Glutamatergic neuron (in vitro differentiated cells): ENCODE data around the gene PEX1. TPM values are rescaled to one million over a fixed set of nuclear protein-coding genes. Genes with fewer than 3 reads are reported as not detected.
A peak's percentile ranks its signal among the peaks of the same experiment; 100 is the strongest.

Experiments used
- DNase-seq: peaks from one replicate; pipeline ENCODE4 v3.0.0; 2022
- H3K27ac Mint-ChIP-seq: one replicate; pipeline ENCODE4 v1.8.0; 2020; ENCODE audit warnings: mild to moderate bottlenecking, mixed read lengths, inconsistent platforms; ENCODE audit not compliant: unreplicated experiment
- H3K27me3 Mint-ChIP-seq: one replicate; pipeline ENCODE4 v1.8.0; 2020; ENCODE audit warnings: mild to moderate bottlenecking, moderate library complexity, mixed read lengths, inconsistent platforms; ENCODE audit not compliant: unreplicated experiment
- H3K36me3 Mint-ChIP-seq: one replicate; pipeline ENCODE4 v1.8.0; 2020; ENCODE audit warnings: mild to moderate bottlenecking, mixed read lengths, inconsistent platforms; ENCODE audit not compliant: unreplicated experiment
- H3K4me1 Mint-ChIP-seq: one replicate; pipeline ENCODE4 v1.8.0; 2020; ENCODE audit warnings: mild to moderate bottlenecking, low read depth, mixed read lengths, inconsistent platforms; ENCODE audit not compliant: unreplicated experiment
- H3K4me3 Mint-ChIP-seq: one replicate; pipeline ENCODE4 v1.8.0; 2020; ENCODE audit warnings: mild to moderate bottlenecking, mixed read lengths, inconsistent platforms; ENCODE audit not compliant: unreplicated experiment
- H3K9me3 Mint-ChIP-seq: one replicate; pipeline ENCODE4 v1.8.0; 2020; ENCODE audit warnings: mild to moderate bottlenecking, moderate library complexity, mixed read lengths, inconsistent platforms; ENCODE audit not compliant: unreplicated experiment
- long read RNA-seq: library from polyadenylated mRNA; unstranded; transcript quantifications from one replicate; pipeline ENCODE4 v2.0.0, GENCODE V29; 2020; ENCODE audit not compliant: unreplicated experiment
- total RNA-seq: library from RNA; stranded (reverse); fragmentation: NEBNext Ultra II Directional; extraction: Animal tissue kit (Norgen Biotek cat#: 25700); gene quantifications from one replicate; pipeline ENCODE4 v1.2.1, GENCODE V29; 2021; ENCODE audit not compliant: unreplicated experiment
- TF ChIP-seq, protein P1 (sequence below): fragments of 200-600 bp; sonication (generic); IDR thresholded peaks from one replicate; pipeline ENCODE4 v1.5.0; 2021; ENCODE audit not compliant: partially characterized antibody, unreplicated experiment

The PEX1 gene
- 21.2 TPM for total RNA-seq
- long read RNA-seq, partial matches to known transcripts, result 1 of 1 reads
- long read RNA-seq, other reads (novel, unspliced or antisense), result 0 of 1 reads

- Mint-ChIP-seq H3K27me3 (peaks cover 4% of the 10 kb centered on the region), H3K27ac (peak within 1 kb of the TSS; percentile 96), H3K4me3 (peak within 1 kb of the TSS; percentile 97), H3K36me3 (no peaks in the 10 kb centered on the region), H3K4me1 (peaks cover 6% of the 10 kb centered on the region), H3K9me3 (peaks cover 14% of the 10 kb centered on the region)
- TF ChIP-seq, protein P1, sequence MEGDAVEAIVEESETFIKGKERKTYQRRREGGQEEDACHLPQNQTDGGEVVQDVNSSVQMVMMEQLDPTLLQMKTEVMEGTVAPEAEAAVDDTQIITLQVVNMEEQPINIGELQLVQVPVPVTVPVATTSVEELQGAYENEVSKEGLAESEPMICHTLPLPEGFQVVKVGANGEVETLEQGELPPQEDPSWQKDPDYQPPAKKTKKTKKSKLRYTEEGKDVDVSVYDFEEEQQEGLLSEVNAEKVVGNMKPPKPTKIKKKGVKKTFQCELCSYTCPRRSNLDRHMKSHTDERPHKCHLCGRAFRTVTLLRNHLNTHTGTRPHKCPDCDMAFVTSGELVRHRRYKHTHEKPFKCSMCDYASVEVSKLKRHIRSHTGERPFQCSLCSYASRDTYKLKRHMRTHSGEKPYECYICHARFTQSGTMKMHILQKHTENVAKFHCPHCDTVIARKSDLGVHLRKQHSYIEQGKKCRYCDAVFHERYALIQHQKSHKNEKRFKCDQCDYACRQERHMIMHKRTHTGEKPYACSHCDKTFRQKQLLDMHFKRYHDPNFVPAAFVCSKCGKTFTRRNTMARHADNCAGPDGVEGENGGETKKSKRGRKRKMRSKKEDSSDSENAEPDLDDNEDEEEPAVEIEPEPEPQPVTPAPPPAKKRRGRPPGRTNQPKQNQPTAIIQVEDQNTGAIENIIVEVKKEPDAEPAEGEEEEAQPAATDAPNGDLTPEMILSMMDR, result no peak
- peak; percentile 94 for DNase-seq
Observed at GRCh38 chr7:92528188-92528957, at the start of gene PEX1, which contains the start of gene RBM48. Gene PEX1 (minus strand): TSS chr7:92528520. CDS start chr7:92528435, 85 bp downstream. Gene RBM48 (plus strand): TSS chr7:92528795. CDS start chr7:92528814, 19 bp downstream.

DNA sequence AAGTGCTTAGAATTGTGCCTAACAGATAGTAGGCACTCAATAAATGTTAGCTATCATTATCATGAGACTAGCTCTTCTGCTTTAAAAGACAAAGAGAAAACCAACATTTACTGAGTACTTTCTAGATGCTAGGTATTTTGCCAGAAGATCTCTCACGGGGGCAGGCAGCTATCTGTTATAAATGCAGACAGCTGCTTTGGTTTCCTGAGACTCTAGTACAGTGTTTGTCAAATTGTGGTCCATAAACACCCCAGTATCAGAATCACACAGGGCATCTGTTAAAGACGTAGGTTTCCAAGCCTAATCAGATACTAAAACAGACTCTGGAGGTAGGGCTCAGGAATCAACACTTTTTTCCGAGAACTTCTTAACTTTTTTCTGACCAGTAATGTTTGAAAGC, 48.0 kb upstream of the PEX1 start:
- TF ChIP-seq, protein P1, result no peak
- Mint-ChIP-seq H3K9me3 (peaks cover 2% of the 10 kb centered on the region), H3K4me1 (no peaks in the 10 kb centered on the region), H3K27ac (no peak overlapping the region), H3K4me3 (no peak overlapping the region), H3K36me3 (no peaks in the 10 kb centered on the region), H3K27me3 (no peaks in the 10 kb centered on the region)
- DNase-seq, result no peak

GRCh38 chr7:92569137-92569536, 40.8 kb upstream of the PEX1 start:
- Mint-ChIP-seq H3K36me3 (no peaks in the 10 kb centered on the region), H3K4me1 (no peaks in the 10 kb centered on the region), H3K9me3 (no peaks in the 10 kb centered on the region), H3K27me3 (no peaks in the 10 kb centered on the region), H3K27ac (no peak overlapping the region), H3K4me3 (no peak overlapping the region)
- TF ChIP-seq, protein P1, result no peak
- DNase-seq, result no peak

DNA sequence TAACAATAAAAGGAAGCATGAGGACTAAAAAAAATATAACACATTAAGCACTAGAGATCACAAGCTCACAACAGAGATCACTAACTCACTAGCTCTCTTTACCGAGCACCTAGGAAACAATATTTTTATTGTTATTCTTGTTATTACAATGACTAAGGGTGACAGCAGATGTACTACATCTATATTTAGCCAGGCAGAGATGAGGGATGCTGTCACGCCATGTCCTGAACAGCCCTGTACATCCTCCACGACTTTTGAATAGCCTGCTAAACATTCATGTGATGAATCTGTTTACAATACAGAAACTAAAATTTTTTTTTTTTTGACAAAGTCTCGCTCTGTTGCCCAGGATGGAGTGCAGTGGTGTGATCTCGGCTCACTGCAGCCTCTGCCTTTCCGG, 39.1 kb upstream of the PEX1 start:
- Mint-ChIP-seq H3K9me3 (no peaks in the 10 kb centered on the region), H3K27me3 (peaks cover 2% of the 10 kb centered on the region), H3K27ac (no peak overlapping the region), H3K4me1 (no peaks in the 10 kb centered on the region), H3K36me3 (no peaks in the 10 kb centered on the region), H3K4me3 (no peak overlapping the region)
- TF ChIP-seq, protein P1, result no peak
- DNase-seq, result no peak

DNA sequence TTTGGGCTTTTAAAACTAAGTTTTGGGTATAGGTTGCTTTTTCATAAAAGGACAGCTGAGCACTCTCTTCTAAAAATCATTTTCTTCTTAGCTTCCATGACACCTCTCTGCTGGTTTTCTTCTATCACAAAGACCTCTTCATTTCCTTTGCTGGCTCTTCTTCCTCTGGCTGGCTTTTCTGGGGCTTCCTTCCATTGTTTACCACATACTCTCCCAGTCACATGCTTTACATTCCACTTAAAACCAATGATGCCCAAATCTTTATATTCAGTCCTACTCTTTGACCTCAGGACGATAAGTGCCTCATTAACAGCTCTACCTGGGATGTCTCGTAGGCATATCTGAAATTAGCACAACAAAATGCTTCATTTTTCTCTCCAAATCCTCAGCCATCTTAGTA, 35.0 kb upstream of the PEX1 start:
- Mint-ChIP-seq H3K9me3 (no peaks in the 10 kb centered on the region), H3K36me3 (no peaks in the 10 kb centered on the region), H3K27me3 (peaks cover 2% of the 10 kb centered on the region), H3K27ac (no peak overlapping the region), H3K4me3 (no peak overlapping the region), H3K4me1 (no peaks in the 10 kb centered on the region)
- DNase-seq, result no peak
- TF ChIP-seq, protein P1, result no peak
